PC-3 (cell line): ENCODE results near the gene PAH. TPM values are rescaled to one million over a fixed set of nuclear protein-coding genes. Genes with fewer than 3 reads are reported as not detected.

Experiments used
- ATAC-seq: fragments of 200-7000 bp; cut with Tn5 transposase; 2 replicates; pipeline ENCODE4 v1.9.1; 2020; ENCODE audit warnings: mild to moderate bottlenecking, moderate library complexity
- Bru-seq: library from RNA; stranded (reverse); fragments of 400-500 nt; gene quantifications from one replicate; lab custom pipeline; 2021; lab: Mats Ljungman, UMichigan
- BruChase-seq, 2 experiments: library from RNA; stranded (reverse); fragments of 400-500 nt; gene quantifications; one replicate each; lab custom pipeline; 2021; lab: Mats Ljungman, UMichigan
- BruUV-seq: library from RNA; stranded (reverse); fragments of 400-500 nt; replicated peaks from 2 replicates; lab custom pipeline; 2021; lab: Mats Ljungman, UMichigan
- CTCF ChIA-PET: fragments of 300-600 bp; sonication (Branson Sonifier 250); formaldehyde crosslinking; loops from one replicate; lab custom pipeline; 2022; ENCODE audit warnings: antibody characterized with exemption; lab: Charles Lee
- POLR2A ChIA-PET: fragments of 300-600 bp; sonication (Branson Sonifier 250); formaldehyde crosslinking; loops from one replicate; lab custom pipeline; 2022; ENCODE audit warnings: antibody characterized with exemption; ENCODE audit not compliant: unreplicated experiment; lab: Charles Lee
- DNase-seq: peaks from one replicate; pipeline ENCODE4 v3.0.0-alpha.2; 2015
- H2AFZ ChIP-seq: fragments of 300-600 bp; sonication (generic); 2 replicates; pipeline ENCODE4 v1.6.0; 2016; ENCODE audit warnings: antibody characterized with exemption, low read length
- H3F3A ChIP-seq: fragments of 300-600 bp; sonication (generic); one replicate; pipeline ENCODE4 v1.6.0; 2017; ENCODE audit warnings: antibody characterized with exemption, low read length, control low read depth, mild to moderate bottlenecking; ENCODE audit not compliant: unreplicated experiment
- H3K27ac ChIP-seq: fragments of 300-600 bp; sonication (generic); 2 replicates; pipeline ENCODE4 v1.5.1; 2016; ENCODE audit warnings: mild to moderate bottlenecking, low read length
- H3K27me3 ChIP-seq: fragments of 300-600 bp; sonication (generic); 2 replicates; pipeline ENCODE4 v1.6.1; 2016; ENCODE audit warnings: low read length, mixed read lengths
- H3K36me3 ChIP-seq: fragments of 300-600 bp; sonication (generic); 2 replicates; pipeline ENCODE4 v1.6.1; 2016; ENCODE audit warnings: low read depth, mixed run types, low read length, mixed read lengths
- H3K4me1 ChIP-seq: fragments of 300-600 bp; sonication (generic); 2 replicates; pipeline ENCODE4 v1.5.1; 2016; ENCODE audit warnings: low read length; ENCODE audit not compliant: insufficient read depth
- H3K4me2 ChIP-seq: fragments of 300-600 bp; sonication (generic); 2 replicates; pipeline ENCODE4 v1.6.0; 2016; ENCODE audit warnings: low read length
- H3K4me3 ChIP-seq: fragments of 300-600 bp; sonication (generic); 2 replicates; pipeline ENCODE4 v1.5.1; 2016; ENCODE audit warnings: mild to moderate bottlenecking, low read length, mixed read lengths
- H3K79me2 ChIP-seq: fragments of 300-600 bp; sonication (generic); 2 replicates; pipeline ENCODE4 v1.6.1; 2017; ENCODE audit warnings: low read length, mixed read lengths
- H3K9ac ChIP-seq: fragments of 300-600 bp; sonication (generic); 2 replicates; pipeline ENCODE4 v1.6.0; 2016; ENCODE audit warnings: mild to moderate bottlenecking, low read length
- H3K9me2 ChIP-seq: fragments of 300-600 bp; sonication (generic); replicated peaks from 2 replicates; pipeline ENCODE4 v1.6.1; 2016; ENCODE audit warnings: mixed run types, low read length, mixed read lengths
- H3K9me3 ChIP-seq: fragments of 300-600 bp; sonication (generic); 2 replicates; pipeline ENCODE4 v1.6.1; 2016; ENCODE audit warnings: low read length, mixed read lengths
- H4K20me1 ChIP-seq: fragments of 300-600 bp; sonication (generic); 2 replicates; pipeline ENCODE4 v1.6.1; 2016; ENCODE audit warnings: low read length, mixed read lengths
- EZH2 ChIP-seq: fragments of 300-600 bp; sonication (generic); IDR thresholded peaks from one replicate; pipeline ENCODE4 v1.6.1; 2017; ENCODE audit warnings: antibody characterized with exemption, mild to moderate bottlenecking, low read length; ENCODE audit not compliant: unreplicated experiment
- EZH2phosphoT487 ChIP-seq: fragments of 300-600 bp; sonication (generic); IDR thresholded peaks from 2 replicates; pipeline ENCODE4 v1.6.1; 2018; ENCODE audit warnings: mild to moderate bottlenecking, antibody characterized with exemption, low read length, borderline replicate concordance
- intact Hi-C: fragments of 100-400 bp; cut with micrococcal nuclease; formaldehyde crosslinking; loops from 2 replicates; pipeline ENCODE4 v1.9.0; 2023
- long read RNA-seq: library from polyadenylated mRNA; unstranded; transcript quantifications from one replicate; pipeline ENCODE4 v2.0.0, GENCODE V29; 2021; ENCODE audit not compliant: unreplicated experiment
- total RNA-seq: library from RNA; depleted of rRNA; stranded (reverse); fragments of >200 nt; gene quantifications from 2 replicates; pipeline ENCODE4 v1.2.3, GENCODE V29; 2014; rRNA removed
- TF ChIP-seq, protein P1 (sequence below): fragments of 300-600 bp; sonication (generic); conservative IDR thresholded peaks from 2 replicates; pipeline ENCODE4 v1.5.1; 2017; ENCODE audit warnings: antibody characterized with exemption, low read depth, mild to moderate bottlenecking, low read length

Gene PAH
- total RNA-seq (not detected in 2 replicates), Bru-seq, nascent RNA (percentile 1 among the genes with signal in this experiment), BruChase-seq, experiment 1, labeled RNA remaining after a 6-hour chase (not detected), BruChase-seq, experiment 2, labeled RNA remaining after a 2-hour chase (not detected)
- long read RNA-seq: 0 reads

DNA sequence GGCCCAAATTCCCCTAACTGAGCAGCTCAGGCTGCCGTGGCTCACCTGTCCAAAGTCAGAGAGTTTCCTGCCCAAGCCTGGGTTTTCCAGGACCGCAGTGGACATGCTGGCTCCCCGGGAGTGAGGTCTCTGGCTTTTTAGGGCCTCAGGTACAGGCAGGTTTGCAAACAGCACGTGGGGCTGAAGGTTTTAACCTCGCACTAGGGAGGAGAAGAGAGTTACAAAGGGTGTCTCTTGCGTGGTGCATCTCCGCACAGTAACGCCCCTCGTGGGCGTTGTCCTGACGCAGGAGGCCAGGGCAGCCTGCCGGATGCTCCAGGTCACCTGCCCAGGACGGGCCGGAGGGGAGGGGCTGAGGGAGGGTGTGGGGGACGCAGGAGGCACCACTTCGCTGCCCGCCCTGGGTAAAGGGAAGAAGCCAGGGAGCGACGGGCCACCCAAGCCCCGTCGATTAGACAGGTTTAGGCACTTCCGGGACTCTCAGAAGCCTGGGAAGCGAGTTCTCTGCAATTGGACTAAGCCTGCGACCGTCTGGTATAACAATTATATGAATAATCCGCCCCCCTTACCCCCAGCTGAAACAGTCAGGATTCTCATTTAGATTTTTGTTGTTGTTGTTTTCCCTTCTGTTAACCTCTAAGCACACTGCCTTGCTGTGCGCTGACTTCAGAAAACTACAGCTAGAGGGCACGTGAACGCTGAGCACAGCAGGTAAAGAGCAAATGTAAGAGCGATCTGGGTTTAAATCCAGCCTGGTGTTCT, at the start of gene PAH:
PAH (minus strand) TSS at position 219 of the 762 bp plus-strand sequence; CDS start at position 105, 114 bp downstream.
- H3K36me3 ChIP-seq: no peaks in the 10 kb centered on the region
- H3K9me3 ChIP-seq: no peaks in the 10 kb centered on the region
- POLR2A ChIA-PET: no interaction called here
- no peaks in the 10 kb centered on the region for H3F3A ChIP-seq
- H3K27ac ChIP-seq: no peak within 1 kb of the TSS
- no peak within 1 kb of the TSS for H3K9ac ChIP-seq
- no peaks in the 10 kb centered on the region for H3K27me3 ChIP-seq
- TF ChIP-seq EZH2 (no peak), EZH2phosphoT487 (no peak)
- TF ChIP-seq, protein P1, sequence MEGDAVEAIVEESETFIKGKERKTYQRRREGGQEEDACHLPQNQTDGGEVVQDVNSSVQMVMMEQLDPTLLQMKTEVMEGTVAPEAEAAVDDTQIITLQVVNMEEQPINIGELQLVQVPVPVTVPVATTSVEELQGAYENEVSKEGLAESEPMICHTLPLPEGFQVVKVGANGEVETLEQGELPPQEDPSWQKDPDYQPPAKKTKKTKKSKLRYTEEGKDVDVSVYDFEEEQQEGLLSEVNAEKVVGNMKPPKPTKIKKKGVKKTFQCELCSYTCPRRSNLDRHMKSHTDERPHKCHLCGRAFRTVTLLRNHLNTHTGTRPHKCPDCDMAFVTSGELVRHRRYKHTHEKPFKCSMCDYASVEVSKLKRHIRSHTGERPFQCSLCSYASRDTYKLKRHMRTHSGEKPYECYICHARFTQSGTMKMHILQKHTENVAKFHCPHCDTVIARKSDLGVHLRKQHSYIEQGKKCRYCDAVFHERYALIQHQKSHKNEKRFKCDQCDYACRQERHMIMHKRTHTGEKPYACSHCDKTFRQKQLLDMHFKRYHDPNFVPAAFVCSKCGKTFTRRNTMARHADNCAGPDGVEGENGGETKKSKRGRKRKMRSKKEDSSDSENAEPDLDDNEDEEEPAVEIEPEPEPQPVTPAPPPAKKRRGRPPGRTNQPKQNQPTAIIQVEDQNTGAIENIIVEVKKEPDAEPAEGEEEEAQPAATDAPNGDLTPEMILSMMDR: no peak
- H3K4me1 ChIP-seq: no peaks in the 10 kb centered on the region
- DNase-seq: no peak
- CTCF ChIA-PET: no interaction called here
- no peak for ATAC-seq
- BruUV-seq: no TSS peak
- intact Hi-C loops: no loop called here
- H4K20me1 ChIP-seq: no peaks in the 10 kb centered on the region
- H2AFZ ChIP-seq: 0 out of 2 replicates have a peak within 1 kb of the TSS, but pooled peaks have one; percentile 26
- H3K4me2 ChIP-seq: peak within 1 kb of the TSS; percentile 20; the same call in 1 of the 2 replicates
- no peaks in the 10 kb centered on the region for H3K9me2 ChIP-seq
- H3K79me2 ChIP-seq: no peaks in the 10 kb centered on the region
- H3K4me3 ChIP-seq: 0 out of 2 replicates have a peak within 1 kb of the TSS, but pooled peaks have one; percentile 11

DNA sequence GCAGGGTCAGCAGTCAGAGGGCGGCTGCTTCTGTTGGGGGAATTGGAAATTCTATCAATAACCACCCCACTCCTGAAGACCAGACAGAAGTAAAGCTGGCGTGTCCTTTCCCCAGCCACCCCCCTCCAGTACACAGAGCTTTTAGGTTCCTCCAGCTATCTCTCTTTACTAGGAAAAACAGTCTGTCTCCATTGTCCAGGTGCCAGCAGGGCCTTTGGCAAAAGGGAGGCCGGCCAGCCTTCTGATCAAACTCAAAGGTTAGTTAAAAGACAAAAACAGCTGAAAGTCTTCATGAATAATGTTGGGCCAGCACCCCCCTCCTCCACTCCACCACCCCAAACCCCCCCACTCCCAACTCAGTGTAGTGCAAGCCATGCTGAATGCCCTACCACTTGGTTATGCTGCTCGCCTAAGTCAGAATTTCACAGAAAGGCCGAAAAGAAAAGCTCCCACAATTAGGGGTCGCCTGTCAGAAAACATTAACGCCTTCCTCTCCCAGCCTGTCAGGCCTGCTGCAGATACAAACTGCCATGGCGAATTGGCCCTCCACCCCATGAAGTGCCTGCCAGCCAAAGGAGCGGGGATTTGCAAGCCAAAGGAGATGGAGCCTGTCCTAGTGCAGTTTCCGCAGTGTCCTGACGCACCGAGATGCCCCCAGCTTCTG, 49.3 kb upstream of the PAH start:
- Histone ChIP-seq H3K79me2 (no peaks in the 10 kb centered on the region), H3K36me3 (no peaks in the 10 kb centered on the region), H3K27ac (no peak overlapping the region), H3K4me1 (no peaks in the 10 kb centered on the region), H3K4me2 (no peak overlapping the region), H3K4me3 (no peak overlapping the region), H3F3A (no peaks in the 10 kb centered on the region), H4K20me1 (no peaks in the 10 kb centered on the region), H3K27me3 (peaks cover 48% of the 10 kb centered on the region), H3K9ac (no peak overlapping the region), H3K9me2 (no peaks in the 10 kb centered on the region), H3K9me3 (peaks cover 4% of the 10 kb centered on the region; the same call in 1 of the 2 replicates), H2AFZ (no peak overlapping the region)
- TF ChIP-seq, protein P1: no peak
- TF ChIP-seq EZH2 (no peak), EZH2phosphoT487 (no peak)
- intact Hi-C loops: no loop called here
- CTCF ChIA-PET: no interaction called here
- no peak for ATAC-seq
- no peak for DNase-seq
- BruUV-seq: no TSS peak
- POLR2A ChIA-PET: no interaction called here
